ENCODE data around the gene HIPK1. TPM values are rescaled to one million over a fixed set of nuclear protein-coding genes. Genes with fewer than 3 reads are reported as not detected.
A peak's percentile ranks its signal among the peaks of the same experiment; 100 is the strongest.

The HIPK1 gene
- total RNA-seq: 23.9 and 33.6 TPM in 2 replicates

- no peak for DNase-seq (ENCODE audit: extremely low read depth, low read depth, low spot score)
These were observed at the start of gene HIPK1 for GRCh38 chr1:113928941-113929749. Gene HIPK1, plus strand, starts transcription at chr1:113929324.

GRCh38 chr1:113879739-113880038 lies 49.4 kb upstream of the HIPK1 start:
- DNase-seq (ENCODE audit: extremely low read depth, low read depth, low spot score): no peak

- DNase-seq (ENCODE audit: extremely low read depth, low read depth, low spot score): no peak
These were observed 47.5 kb upstream of the HIPK1 start for GRCh38 chr1:113881661-113882060.

GRCh38 chr1:113886417-113887401 lies 42.4 kb upstream of the HIPK1 start:
- DNase-seq (ENCODE audit: extremely low read depth, low read depth, low spot score): no peak

GRCh38 chr1:113887402-113888175 lies 41.5 kb upstream of the HIPK1 start, which contains the start of gene BCL2L15:
Gene BCL2L15, minus strand, starts transcription at chr1:113887581. Its CDS starts 206 bp downstream, at chr1:113887375.
- DNase-seq (ENCODE audit: extremely low read depth, low read depth, low spot score): no peak

GRCh38 chr1:113890816-113891215 lies 38.3 kb upstream of the HIPK1 start:
- no peak for DNase-seq (ENCODE audit: extremely low read depth, low read depth, low spot score)

- no peak for DNase-seq (ENCODE audit: extremely low read depth, low read depth, low spot score)
These were observed 37.4 kb upstream of the HIPK1 start for GRCh38 chr1:113891631-113892220.

- DNase-seq (ENCODE audit: extremely low read depth, low read depth, low spot score): no peak
These were observed 35.9 kb upstream of the HIPK1 start for GRCh38 chr1:113893267-113893666.

GRCh38 chr1:113895098-113895497 lies 34.0 kb upstream of the HIPK1 start:
- DNase-seq (ENCODE audit: extremely low read depth, low read depth, low spot score): no peak

- DNase-seq (ENCODE audit: extremely low read depth, low read depth, low spot score): no peak
These were observed 33.2 kb upstream of the HIPK1 start for GRCh38 chr1:113895961-113896360.

- DNase-seq (ENCODE audit: extremely low read depth, low read depth, low spot score): no peak
These were observed 30.8 kb upstream of the HIPK1 start for GRCh38 chr1:113898241-113898814.

- DNase-seq (ENCODE audit: extremely low read depth, low read depth, low spot score): no peak
These were observed 30.0 kb upstream of the HIPK1 start for GRCh38 chr1:113899111-113899510.

GRCh38 chr1:113901191-113901590 lies 27.9 kb upstream of the HIPK1 start:
- no peak for DNase-seq (ENCODE audit: extremely low read depth, low read depth, low spot score)

GRCh38 chr1:113903501-113904292 lies 25.4 kb upstream of the HIPK1 start:
- DNase-seq (ENCODE audit: extremely low read depth, low read depth, low spot score): no peak

GRCh38 chr1:113904293-113904673 lies 24.8 kb upstream of the HIPK1 start:
- no peak for DNase-seq (ENCODE audit: extremely low read depth, low read depth, low spot score)

GRCh38 chr1:113904674-113905434 lies 24.3 kb upstream of the HIPK1 start, which contains the start of the genes AP4B1 and DCLRE1B:
Gene AP4B1, minus strand, starts transcription at chr1:113904799. Its CDS starts 82 bp downstream, at chr1:113904717.
Gene DCLRE1B, plus strand, starts transcription at chr1:113905326. Its CDS starts 261 bp downstream, at chr1:113905587.
- DNase-seq (ENCODE audit: extremely low read depth, low read depth, low spot score): peak; percentile 96

- DNase-seq (ENCODE audit: extremely low read depth, low read depth, low spot score): no peak
These were observed 23.7 kb upstream of the HIPK1 start for GRCh38 chr1:113905435-113905861.

GRCh38 chr1:113912594-113913311 lies 16.4 kb upstream of the HIPK1 start:
- no peak for DNase-seq (ENCODE audit: extremely low read depth, low read depth, low spot score)

Data from glomerular endothelial cell (primary cell).